ENCODE data around the gene SERPINE2.

DNA sequence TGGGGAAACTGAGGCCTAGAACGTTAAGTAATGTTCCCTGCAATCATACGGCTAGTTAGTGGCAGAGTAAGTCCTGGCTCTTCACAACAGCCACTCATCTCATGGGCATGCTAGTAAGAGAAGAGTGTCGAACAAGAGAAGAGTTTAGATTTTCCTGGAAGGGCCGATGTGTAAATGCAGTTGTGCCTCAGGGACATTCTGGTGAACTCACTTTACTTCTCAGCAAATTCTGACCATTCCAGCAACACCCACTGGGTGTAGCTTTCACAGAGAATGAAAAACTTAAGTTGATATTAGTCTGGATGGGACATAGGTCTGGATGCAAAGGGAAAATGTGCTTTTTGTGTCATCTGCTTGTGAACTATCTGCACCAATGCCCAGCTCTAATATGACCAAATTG is 58.3 kb downstream of the SERPINE2 start:
- no peak for TF ChIP-seq EP300 (IDR thresholded peaks at IDR 0.05)
- TF ChIP-seq POLR2AphosphoS5 (IDR thresholded peaks at IDR 0.05) = no peak
- no peak for TF ChIP-seq CTCF (IDR thresholded peaks at IDR 0.05)

Data from upper lobe of left lung (tissue), 4 donors.